ENCODE measurements around the gene AADACL4.

Gene AADACL4

DNA sequence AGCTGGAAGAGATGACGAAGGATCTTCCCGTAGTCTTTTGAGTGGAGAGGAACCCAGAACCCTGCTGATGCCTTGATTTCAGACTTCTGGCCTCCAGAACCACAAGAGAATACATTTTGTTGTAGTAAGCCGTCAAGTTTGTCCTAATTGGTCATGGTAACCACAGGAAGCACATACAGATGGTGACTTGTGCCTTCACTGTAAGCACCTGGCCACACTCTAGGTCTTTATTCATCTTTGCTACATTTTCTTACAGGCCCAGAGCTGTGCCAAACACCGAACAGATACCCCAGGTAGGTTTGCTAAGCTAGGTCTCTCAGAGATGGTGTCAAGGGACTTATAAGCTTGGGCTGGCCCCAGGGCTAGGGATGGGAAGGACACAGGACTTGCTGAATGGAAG, 30.7 kb upstream of the AADACL4 start:
- no peak for DNase-seq (ENCODE audit: low spot score)

DNA sequence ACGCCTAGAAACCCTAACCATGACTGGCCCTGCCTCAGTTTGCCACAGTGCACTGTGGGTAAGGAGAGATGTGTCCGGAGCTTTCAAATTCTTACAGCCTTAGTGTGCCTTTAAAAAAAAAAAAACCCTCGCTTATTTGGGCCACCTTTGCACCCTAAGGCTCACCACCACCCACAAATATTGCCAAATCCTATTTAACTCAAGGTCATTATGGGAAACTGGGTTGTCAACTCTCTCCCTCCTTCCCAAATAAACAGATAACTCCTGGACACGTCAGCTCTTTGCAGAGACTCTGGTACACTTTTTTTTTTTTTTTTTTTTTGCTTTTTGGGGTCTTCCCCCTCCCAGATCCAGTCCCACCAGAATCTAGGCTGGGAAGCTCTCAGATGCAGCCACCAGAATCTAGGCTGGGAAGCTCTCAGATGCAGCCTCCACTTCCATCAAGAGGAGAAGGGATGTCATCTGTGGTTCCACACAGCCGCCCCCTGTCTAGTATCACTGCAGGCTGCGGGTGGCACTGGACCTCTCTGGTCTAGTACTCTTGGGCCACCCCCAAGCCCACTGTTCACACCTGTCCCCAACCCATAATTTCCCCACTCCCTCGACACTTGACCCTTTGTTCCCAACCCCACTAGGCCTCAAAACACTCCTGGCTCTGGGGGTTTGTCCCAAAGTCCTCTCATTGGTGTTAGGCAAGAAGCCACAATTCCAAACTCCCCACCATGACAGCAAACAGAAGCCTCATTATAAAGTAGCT, 29.3 kb upstream of the AADACL4 start:
- DNase-seq (ENCODE audit: low spot score) = no peak

DNA sequence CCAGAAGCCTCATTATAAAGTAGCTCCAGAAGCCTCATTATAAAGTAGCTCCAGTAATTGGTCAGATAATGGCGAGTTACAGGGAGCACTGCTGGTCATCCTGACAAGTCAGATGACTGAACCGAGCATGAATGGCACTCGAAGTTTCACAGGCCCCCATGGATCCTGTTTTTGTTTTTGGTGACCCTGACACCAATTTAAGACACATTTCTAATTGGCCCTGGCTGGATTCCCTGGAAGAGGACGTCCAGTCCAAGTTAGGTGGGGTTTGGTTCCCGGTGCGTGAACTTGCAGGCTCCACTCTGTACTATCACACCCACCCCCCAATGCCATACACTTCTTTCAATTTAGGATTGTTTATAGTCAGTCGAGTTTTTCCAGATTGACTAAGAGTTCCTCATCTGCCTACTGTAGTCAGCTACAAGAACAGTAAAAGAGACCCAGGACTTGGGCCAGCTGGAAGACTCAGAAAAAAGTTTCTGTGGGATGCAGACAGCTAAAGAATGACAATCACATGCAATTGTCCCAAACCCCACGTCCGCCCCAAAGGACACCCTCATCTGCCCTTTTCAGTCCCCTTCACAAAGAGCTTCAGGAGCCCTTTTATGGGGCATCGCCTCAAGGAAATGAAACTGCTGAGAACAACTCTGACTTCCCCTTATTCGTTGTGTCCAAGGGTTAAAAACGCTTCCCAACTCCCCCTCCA, 28.6 kb upstream of the AADACL4 start:
- DNase-seq (ENCODE audit: low spot score) = peak; percentile 27

DNA sequence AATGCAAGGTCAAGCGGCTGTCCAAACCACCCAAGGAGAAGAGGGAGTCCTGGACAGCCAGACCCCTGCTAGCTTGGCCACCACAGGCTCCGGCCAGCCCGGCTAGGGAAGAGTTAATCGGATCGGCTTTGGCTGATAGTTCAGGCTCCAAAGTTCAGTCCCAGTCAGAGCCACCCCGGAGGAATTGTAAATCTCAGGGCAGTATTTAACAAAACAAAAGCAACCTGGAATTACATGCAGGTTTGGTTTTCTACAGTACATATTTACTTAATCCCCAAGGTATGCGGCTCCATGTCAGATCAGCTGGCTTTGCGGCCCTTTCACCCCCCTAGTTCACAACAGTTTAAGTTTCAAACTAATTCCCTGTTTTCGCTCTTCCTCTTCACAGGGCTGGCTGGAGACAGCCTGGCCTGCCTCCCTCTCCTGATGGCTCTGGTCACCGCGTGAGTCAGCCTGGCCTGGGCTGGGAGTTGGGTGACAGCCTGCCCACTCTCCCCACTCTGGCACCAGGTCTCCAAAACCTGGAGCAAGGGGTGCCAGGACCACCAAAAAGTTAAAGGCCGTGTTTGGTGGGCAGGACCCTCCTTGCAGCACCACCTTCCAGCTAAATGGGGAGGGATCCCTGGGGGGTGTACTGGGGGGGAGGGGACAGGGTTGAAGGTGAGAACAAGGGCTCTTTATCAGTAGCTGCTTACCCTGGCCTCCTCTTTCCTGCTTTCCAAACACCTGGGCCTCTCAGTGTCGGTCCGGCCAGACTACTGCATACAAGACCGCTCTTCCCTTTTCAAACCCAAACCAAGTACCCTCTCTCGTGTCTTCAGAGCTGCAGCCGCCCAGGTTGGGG, 27.8 kb upstream of the AADACL4 start:
- peak; percentile 76 for DNase-seq (ENCODE audit: low spot score)

DNA sequence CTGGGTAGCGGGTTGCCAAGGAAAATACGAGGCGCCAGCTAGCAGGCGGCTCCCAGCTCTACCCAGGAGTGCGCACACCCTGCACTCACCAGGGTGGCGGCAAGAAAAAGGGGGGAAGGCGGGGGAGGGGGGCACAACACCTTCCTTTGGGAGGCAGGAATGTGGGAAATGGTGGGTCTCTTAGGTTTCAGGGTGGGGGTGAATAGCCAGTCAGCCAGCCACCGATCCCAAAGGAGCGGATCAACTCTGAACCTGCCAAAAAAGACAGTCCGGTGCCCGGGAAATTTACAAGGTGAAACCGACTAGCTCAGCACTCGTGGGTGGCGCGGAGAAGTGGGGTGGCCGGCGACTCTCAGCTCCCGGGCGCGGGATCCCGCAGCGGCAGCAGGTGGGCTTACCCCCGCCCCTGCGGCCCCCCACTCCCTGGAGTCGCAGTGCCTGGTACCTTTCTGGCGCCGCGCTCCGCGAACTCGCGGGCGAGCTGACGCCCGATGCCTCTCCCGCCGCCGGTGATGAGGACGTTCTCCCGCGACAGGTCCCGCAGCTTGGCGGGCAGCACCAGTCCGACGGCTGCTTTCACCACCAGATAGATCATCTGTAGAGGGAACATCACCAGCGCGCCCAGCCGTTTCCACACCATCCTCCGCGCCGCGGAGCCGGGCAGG, 27.0 kb upstream of the AADACL4 start:
- peak; percentile 45 for DNase-seq (ENCODE audit: low spot score)

DNA sequence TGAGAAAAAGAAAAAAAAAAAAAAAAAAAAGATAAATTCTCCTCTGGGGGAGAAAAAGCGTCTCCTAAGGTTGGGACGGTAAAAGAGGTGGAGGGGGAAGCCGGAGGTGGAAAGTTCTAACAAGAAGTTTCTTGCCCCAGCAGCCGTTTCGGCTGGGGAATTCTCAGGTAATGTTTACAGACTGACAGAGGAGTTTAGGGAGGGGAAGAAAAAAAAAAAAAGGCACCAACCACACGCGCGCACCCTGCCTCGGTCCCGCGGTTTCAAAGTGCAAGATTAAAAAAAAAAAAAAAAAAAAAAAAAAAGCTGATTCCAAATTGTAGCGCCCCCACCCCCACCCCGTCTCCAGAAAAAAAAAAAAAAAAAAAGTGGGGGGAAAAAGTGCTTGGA, 26.4 kb upstream of the AADACL4 start:
- DNase-seq (ENCODE audit: low spot score) = no peak

DNA sequence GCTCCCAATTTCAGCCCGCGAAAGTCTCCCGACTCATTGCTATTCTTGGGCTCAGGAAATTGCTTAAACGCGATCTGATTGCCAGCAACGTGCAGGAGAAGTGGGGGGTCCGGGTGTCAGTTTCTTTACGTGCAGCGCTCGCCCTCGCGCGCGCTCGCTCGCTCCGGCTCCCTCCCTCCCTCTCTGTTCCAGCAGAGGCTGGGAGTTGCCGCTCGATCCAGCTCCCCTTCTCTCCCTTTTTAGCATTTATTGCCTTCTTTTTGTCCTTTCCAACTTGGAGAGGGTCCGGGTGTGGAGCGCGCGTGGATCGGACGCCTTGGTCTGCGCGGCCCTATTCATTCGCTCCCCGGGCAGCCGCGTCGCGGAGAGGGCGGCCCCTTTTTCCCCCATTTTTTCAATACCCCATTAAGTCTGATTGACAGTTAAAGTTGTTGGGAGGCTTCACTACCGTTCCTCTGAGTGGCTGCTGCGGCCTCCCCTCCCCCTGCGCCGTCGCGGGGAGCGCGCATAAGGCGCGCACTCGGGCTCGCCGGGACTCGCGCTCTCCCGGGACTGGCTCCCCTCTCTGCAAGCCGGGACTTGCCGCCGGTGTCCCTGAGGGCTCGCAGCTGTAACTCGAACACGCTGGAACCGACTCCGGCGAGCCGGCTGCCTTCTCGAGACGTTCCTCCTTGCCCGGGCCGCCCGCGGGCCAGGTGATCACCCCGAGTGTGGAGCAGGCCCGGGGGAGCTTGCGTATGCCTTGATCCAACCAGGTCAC, 25.8 kb upstream of the AADACL4 start, which contains the start of gene DHRS3:
Gene DHRS3 (minus strand): TSS at position 310 of the 760 bp plus-strand sequence. CDS start 862 bp downstream, outside the sequence.
- DNase-seq (ENCODE audit: low spot score) = peak; percentile 92

DNA sequence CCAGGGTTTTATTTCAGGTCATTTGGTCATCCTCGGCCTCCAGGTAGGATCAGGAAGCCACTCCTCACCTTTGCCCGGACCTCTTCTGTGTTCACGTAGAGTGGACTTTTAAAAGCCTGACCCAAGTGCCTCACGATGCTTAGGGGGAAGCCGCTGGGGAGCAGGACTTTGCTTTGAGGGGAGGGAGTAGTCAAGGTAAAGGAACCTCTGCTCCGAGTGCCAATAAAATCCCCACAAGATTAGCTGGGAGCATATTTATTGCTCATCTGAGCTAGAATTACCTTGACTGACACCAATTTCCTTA, 25.3 kb upstream of the AADACL4 start:
- DNase-seq (ENCODE audit: low spot score) = no peak

DNA sequence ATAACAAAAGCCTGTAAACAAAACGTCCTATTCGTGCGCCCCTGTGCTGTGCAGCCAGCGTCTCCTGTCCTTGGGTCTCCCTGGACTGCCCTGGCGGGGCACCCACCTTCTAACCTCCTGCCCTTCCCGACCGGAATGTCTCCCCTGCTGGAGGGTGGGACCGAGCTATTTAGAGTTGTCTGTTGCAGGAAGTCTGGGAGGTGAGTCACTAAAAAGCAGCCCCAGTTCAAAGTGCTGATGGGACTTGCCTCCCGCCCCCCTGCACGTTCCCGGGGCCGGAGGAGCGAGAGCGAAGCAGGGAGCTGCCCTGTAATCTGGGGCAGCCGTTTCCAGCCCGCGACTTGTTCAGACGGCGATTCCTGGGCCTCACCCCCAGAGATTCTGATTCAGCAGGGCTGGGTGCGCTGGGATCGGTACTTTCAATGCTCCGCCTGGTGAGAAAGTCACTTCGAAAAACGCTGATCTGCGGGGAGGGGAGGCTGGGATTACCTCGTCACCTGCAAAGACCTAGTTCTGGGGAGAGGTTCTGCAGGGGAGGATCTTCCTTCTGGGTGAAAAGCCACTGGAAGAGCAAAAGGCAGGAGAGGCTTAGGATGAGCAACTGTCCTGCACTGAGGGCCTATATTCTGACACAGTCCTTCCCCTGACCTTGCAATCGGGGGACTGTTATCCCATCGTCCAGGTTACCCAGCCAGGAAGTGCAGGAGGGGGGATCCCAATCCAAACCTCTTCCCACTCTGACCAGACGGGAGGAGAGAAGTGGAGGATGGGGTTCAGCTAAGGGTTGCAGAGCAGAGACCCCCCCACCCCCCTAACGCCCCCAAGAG, 24.7 kb upstream of the AADACL4 start:
- DNase-seq (ENCODE audit: low spot score) = peak; percentile 93

DNA sequence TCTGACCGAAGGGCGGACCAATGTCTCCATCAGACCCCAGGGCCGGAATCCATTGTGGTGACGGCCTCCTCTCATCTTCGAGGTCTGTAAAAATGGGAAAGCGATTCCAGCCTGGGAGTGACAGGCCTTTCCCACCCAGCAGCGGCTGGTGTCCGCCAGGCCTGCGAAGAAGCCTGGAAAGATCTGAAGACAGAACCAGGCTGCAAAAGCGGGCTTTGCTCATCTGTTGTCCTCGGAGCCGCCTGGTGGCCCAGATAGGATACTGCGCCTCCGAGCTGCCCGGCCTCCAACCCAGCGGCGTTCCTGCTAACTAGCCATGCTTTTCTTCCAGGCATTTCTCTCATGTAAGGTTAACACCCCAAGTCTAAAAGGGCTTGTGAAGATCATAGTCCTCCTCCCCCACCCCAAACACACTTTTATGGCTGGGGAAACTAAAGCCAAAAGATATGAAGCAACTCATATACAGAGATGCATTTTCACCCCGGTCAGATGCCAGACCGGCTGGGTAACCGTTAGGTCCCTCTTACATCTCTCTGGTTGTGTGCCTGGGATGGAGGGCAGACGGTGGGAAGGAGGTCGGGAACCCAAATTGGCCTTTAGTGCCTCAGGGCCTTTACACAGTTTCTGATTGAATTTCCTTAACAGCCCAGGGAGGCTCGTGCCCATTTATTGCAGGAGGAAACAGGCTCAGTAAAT, 23.9 kb upstream of the AADACL4 start:
- DNase-seq (ENCODE audit: low spot score) = peak; percentile 90

DNA sequence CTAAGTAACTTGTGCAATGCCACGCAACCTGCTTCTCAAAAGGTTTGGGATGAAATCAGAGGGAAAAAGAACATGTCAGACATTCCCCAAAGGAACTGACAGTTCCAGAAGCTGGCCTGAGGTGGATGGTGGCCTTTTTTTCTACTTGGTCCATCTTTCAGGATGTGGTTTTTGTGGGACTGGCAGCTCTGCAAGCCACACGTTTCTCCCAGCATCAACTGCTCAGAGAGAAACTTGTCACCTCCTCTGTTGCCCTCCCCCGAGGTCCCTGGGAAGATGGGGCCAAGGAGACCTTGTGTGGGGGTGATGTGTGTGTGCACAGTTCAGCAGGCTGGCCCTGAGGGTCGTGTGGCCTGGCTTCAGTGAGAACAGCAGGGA, 23.4 kb upstream of the AADACL4 start:
- peak; percentile 47 for DNase-seq (ENCODE audit: low spot score)

DNA sequence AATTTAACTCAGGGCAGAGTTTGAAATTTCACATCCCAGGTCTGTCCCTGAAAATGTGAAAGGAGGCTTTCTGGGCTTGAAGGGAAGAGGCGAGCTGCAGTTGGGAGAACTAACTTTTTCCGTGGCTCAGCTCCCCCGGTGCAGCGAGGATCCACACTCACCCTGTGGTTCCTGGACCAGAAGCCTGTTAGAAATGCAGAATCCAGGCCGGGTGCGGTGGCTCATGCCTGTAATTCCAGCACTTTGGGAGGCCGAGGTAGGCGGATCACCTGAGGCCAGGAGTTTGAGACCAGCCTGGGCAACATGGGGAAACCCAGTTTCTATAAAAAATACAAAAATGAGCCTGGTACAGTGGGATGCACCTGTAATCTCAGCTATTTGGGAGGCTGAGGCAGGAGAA, 23.0 kb upstream of the AADACL4 start:
- DNase-seq (ENCODE audit: low spot score) = no peak

DNA sequence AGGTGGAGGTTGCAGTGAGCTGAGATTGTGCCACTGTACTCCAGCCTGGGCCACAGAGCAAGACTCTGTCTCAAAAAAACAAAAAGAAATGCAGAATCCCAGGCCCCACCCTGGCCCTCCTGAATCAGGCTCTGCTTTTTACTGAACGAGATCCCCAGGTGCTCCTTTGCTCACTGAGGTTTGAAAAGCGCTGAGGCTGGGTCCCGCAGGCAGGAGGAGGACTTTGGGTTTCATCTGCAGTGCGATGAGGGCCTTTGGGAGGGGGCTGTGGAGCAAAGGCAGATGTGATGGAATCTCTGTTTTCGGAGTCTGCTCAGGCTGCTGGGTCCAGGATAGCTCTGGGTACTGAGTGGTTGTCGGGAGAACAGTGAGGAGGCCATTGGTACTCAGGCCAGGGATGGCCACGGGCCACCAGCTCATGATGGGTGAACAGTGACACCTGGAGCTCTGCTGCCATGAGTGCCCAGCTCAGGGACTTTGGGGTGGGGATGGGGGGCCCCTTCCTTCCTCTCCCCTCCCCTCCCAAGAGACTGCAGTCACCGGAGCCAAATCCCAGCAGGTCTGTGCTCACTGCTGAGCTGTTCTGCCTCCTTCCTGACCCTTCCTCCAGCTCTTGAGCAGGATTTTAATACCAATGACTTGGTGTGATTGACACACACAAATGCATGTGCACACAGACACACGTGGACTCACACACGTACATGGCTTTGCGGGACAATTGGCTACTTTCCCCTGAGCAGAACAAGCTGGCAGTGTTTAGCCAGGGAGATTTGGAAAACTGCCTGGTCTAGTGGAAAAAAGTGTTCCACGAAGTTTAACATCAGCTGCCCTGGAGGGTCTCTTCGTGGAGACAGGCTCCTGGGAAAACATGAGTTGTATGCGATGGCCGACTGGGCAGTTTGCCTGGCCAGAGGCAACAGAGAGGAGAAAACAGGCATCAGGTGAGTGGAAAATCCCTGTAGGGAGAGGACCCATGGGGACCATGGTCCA, 22.2 kb upstream of the AADACL4 start:
- no peak for DNase-seq (ENCODE audit: low spot score)

DNA sequence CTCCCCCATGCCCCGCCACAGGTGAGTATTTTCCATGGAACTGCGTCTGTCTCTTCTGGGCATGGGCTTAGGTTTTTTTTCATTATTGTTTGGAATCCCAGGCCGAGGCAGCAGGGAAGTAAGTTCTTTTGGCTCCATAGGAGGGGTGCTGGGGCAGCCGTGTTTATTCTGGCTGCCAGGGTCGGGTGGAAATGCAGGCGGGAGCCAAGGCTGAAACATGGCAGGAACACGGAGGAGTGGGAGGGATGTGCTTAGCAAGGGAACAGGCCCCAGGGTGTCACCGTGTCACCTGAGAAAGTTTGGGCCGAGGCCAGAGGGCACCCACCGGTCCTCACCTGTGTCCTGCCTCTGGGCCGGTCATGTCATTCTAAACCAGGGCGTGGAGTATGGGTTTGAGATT, 21.4 kb upstream of the AADACL4 start:
- no peak for DNase-seq (ENCODE audit: low spot score)

DNA sequence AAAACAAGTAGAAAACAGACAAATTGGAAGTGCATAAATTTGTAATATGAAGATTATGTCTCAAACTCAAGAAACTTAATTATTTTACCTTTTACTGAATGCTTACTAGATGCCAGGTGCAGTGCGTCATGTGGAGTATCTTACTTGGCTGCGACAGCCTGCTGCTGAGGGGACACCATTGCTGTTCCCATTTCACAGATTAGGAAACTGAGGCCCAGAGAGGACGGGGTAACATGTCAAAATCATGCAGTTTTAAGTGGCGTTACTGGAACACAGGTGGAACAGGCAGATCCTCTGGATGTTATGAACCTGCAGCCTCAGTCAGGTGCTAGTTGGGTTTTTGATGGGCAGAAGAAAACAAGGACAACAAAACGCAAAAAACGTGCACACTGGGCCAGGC, 18.6 kb upstream of the AADACL4 start:
- DNase-seq (ENCODE audit: low spot score) = no peak

DNA sequence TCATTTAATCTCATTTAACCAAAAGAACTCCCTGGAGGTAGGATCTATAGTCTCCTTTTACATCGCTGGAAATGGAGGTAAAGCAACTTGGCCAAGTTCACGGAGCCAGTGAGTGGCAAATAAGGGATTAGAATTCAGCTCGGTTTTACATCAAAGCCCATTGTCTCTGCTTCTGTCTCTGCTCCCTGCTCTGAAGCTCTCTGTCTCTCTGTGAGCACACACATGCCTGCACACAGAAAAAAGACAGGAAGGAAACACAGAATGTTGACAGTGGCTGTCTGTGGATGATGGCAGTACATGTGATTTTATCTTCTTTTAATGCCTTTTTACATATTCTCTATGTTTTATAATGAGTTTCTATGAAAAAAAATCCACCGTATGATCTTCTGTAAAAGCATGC, 17.0 kb upstream of the AADACL4 start:
- DNase-seq (ENCODE audit: low spot score) = no peak

DNA sequence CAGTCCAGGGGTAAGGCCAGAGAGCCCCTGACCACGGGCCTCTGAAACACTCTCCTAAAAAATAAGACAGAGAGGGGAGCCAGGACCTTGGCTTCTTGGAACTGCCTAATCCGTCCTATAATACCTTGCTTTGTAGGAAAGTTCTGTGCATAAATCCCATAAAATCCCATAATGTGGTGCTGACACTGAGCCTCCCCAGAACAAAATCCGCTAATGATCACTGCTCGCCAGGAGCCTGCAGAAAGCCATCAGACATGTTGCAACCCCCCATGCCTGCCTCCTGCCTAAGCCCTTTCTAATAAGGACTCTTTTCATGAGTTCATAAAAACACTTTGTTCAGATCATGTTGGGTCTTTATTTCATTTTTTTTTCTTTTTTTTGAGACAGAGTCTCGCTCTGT, 16.6 kb upstream of the AADACL4 start:
- DNase-seq (ENCODE audit: low spot score) = no peak

DNA sequence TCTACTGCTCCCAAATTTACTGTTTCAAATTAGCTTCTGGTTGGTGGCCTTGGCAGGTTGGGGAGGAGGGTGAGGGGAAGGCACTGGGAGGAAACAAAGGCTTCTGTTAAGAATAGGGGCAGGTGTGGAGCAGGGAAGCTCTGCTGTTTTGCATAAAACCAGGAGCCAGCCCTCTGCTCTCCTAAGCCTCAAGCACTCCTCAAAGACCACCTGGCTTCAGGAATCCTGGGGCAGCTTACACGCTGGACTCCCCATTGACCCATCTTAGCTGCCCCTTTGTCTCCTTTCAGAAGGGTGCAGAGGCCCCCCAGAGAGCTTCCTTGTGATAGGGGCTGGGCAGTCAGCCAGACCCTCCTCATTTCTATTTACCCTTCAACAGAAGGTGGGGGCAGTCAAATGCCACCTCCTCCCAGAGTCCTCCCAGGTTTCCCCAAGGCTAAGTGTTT, 14.4 kb upstream of the AADACL4 start:
- DNase-seq (ENCODE audit: low spot score) = no peak

Data from GM03348 (cell line).